Left ventricle myocardium inferior (tissue), 1 donor: ENCODE data around the gene RARRES2. TPM values are rescaled to one million over a fixed set of nuclear protein-coding genes. Genes with fewer than 3 reads are reported as not detected.

ENCODE experiments used
- DNase-seq: peaks from one replicate; pipeline ENCODE4 v3.0.0-alpha.2; 2020
- H3K27ac ChIP-seq: fragments of 200-600 bp; replicated peaks from 2 replicates; pipeline ENCODE4 v1.8.0; 2021
- H3K27me3 ChIP-seq: fragments of 200-600 bp; 2 replicates; pipeline ENCODE4 v1.8.0; 2021; ENCODE audit warnings: low read depth
- H3K36me3 ChIP-seq: fragments of 200-600 bp; 2 replicates; pipeline ENCODE4 v1.8.0; 2021
- H3K4me1 ChIP-seq: fragments of 200-600 bp; 2 replicates; pipeline ENCODE4 v1.8.0; 2021
- H3K4me3 ChIP-seq: fragments of 200-600 bp; 2 replicates; pipeline ENCODE4 v1.8.0; 2021; ENCODE audit warnings: mild to moderate bottlenecking, moderate library complexity
- H3K9me3 ChIP-seq: fragments of 200-600 bp; replicated peaks from 2 replicates; pipeline ENCODE4 v1.8.0; 2021
- intact Hi-C: fragments of 100-400 bp; cut with micrococcal nuclease; formaldehyde crosslinking; loops from one replicate; pipeline ENCODE4 v1.11.0; 2022
- total RNA-seq: library from RNA; stranded (reverse); fragmentation: NEBNext Ultra II Directional; extraction: Animal tissue kit (Norgen Biotek cat#: 25700); gene quantifications from one replicate; pipeline ENCODE4 v1.2.1, GENCODE V29; 2021
- TF ChIP-seq, protein P1 (sequence below): fragments of 200-600 bp; IDR thresholded peaks from 2 replicates; pipeline ENCODE4 v1.8.0; 2021; ENCODE audit warnings: antibody characterized with exemption, mild to moderate bottlenecking, borderline replicate concordance
- donor health status: DM: no; HTN: yes; CAD: no; lungs with severe emphysema.

Gene RARRES2
- total RNA-seq, 1 donor from 2014 or later, result 17.6 TPM

DNA sequence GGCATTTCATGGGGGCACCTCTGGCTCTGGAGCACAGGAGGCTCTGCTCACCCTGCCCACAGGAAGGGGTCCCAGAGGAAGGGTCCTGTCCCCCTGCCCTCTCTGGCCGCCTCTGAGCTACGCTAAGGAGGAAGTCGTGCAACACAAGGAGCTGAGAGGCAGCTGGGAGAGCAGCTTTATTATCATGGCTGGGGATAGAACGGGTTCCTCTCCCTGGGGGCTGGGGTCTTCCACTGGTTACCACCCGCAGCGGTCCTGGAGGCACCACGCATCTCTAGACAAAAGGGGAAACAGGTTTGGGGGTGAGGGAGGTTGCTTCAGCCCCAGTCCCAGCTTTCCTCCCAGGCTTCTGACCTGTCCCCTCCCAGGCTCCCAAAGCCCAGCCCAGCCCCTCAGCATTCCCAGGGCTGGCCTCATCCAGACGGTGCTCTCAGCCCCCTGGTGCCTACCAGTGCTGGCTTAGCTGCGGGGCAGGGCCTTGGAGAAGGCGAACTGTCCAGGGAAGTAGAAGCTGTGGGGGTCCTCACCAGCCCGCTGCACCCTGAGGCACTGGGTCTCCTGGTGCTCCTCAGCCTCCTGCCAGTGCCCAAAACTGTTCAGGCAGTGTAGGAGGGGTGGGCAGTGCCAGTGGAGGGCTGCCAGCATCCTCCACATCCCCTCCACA lies 3.1 kb downstream of the RARRES2 start:
- no peaks in the 10 kb centered on the region for H3K9me3 ChIP-seq
- no peaks in the 10 kb centered on the region for H3K36me3 ChIP-seq
- H3K4me3 ChIP-seq, result no peak overlapping the region
- no peak overlapping the region for H3K27ac ChIP-seq
- DNase-seq, result no peak
- TF ChIP-seq, protein P1, sequence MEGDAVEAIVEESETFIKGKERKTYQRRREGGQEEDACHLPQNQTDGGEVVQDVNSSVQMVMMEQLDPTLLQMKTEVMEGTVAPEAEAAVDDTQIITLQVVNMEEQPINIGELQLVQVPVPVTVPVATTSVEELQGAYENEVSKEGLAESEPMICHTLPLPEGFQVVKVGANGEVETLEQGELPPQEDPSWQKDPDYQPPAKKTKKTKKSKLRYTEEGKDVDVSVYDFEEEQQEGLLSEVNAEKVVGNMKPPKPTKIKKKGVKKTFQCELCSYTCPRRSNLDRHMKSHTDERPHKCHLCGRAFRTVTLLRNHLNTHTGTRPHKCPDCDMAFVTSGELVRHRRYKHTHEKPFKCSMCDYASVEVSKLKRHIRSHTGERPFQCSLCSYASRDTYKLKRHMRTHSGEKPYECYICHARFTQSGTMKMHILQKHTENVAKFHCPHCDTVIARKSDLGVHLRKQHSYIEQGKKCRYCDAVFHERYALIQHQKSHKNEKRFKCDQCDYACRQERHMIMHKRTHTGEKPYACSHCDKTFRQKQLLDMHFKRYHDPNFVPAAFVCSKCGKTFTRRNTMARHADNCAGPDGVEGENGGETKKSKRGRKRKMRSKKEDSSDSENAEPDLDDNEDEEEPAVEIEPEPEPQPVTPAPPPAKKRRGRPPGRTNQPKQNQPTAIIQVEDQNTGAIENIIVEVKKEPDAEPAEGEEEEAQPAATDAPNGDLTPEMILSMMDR, result no peak
- intact Hi-C loops, result no loop called here
- peaks cover 38% of the 10 kb centered on the region for H3K27me3 ChIP-seq
- peaks cover 35% of the 10 kb centered on the region for H3K4me1 ChIP-seq

DNA sequence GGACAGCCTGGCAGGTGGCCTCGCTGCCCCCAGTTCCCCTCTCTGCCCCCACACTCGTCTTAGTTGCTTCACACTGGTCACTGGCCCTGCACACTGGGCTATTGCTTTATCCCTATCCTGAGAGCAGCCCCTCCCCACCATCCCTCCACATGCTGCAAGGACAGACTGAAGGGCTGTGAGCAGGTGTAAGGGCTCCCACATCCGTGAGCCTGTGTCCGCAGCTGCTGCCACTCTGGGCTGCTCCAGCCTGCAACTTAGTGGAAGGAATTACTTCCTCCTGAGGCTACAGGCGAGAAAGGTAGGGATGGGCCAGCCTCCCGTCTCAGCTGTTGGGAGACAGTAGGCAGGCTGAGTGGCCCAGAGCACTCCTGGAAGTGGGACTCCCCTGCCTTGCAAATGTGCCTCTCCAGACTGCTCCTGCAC lies 3.8 kb downstream of the RARRES2 start:
- H3K27ac ChIP-seq, result no peak overlapping the region
- H3K36me3 ChIP-seq, result no peaks in the 10 kb centered on the region
- H3K4me1 ChIP-seq, result peaks cover 35% of the 10 kb centered on the region
- intact Hi-C loops, result no loop called here
- TF ChIP-seq, protein P1, result no peak
- peaks cover 32% of the 10 kb centered on the region for H3K27me3 ChIP-seq
- H3K4me3 ChIP-seq, result no peak overlapping the region
- no peaks in the 10 kb centered on the region for H3K9me3 ChIP-seq
- DNase-seq, result no peak

DNA sequence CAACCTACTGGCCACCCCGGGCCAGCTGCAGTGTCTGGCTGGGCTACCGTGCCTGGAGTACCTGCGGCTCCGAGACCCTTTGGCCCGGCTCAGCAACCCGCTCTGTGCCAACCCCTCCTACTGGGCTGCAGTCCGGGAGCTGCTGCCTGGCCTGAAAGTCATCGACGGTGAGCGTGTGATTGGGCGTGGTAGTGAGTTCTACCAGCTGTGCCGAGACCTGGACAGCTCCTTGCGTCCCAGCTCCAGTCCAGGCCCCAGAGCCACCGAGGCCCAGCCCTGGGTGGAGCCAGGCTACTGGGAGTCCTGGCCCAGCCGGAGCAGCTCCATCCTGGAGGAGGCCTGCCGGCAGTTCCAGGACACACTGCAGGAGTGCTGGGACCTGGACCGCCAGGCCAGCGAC lies 4.2 kb downstream of the RARRES2 start:
- TF ChIP-seq, protein P1, result no peak
- Histone ChIP-seq H3K27me3 (peaks cover 27% of the 10 kb centered on the region), H3K9me3 (no peaks in the 10 kb centered on the region), H3K27ac (no peak overlapping the region), H3K4me1 (peaks cover 35% of the 10 kb centered on the region), H3K4me3 (no peak overlapping the region), H3K36me3 (no peaks in the 10 kb centered on the region)
- no peak for DNase-seq
- intact Hi-C loops, result no loop called here

DNA sequence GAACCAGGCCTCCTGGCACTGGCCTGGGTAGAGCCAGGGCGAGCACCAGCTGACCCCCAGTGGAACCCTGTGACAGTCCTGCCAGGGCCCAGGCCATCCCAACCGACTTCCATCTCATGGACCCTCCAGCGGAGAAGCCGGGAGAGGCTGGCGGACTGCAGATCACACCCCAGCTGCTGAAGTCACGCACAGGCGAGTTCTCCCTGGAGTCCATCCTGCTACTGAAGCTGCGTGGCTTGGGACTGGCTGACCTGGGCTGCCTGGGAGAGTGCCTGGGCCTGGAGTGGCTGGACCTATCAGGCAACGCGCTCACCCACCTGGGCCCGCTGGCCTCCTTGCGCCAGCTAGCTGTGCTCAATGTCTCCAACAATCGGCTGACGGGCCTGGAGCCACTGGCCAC lies 4.7 kb downstream of the RARRES2 start:
- no peak overlapping the region for H3K4me3 ChIP-seq
- peaks cover 32% of the 10 kb centered on the region for H3K4me1 ChIP-seq
- intact Hi-C loops, result no loop called here
- no peaks in the 10 kb centered on the region for H3K36me3 ChIP-seq
- peaks cover 23% of the 10 kb centered on the region for H3K27me3 ChIP-seq
- H3K27ac ChIP-seq, result no peak overlapping the region
- TF ChIP-seq, protein P1, result no peak
- no peak for DNase-seq
- H3K9me3 ChIP-seq, result no peaks in the 10 kb centered on the region

GRCh38 chr7:150335774-150336112 lies 5.7 kb downstream of the RARRES2 start:
- Histone ChIP-seq H3K27ac (no peak overlapping the region), H3K4me1 (peaks cover 22% of the 10 kb centered on the region)

More at GRCh38 chr7:150335774-150336112, 5.7 kb downstream of the RARRES2 start:
- intact Hi-C loops, result no loop called here
- peaks cover 13% of the 10 kb centered on the region for H3K27me3 ChIP-seq
- H3K36me3 ChIP-seq, result no peaks in the 10 kb centered on the region
- no peak overlapping the region for H3K4me3 ChIP-seq
- no peak for DNase-seq
- TF ChIP-seq, protein P1, result no peak
- no peaks in the 10 kb centered on the region for H3K9me3 ChIP-seq
